NCI-H226 (cell line): ENCODE measurements around the gene DCBLD1.
A peak's percentile ranks its signal among the peaks of the same experiment; 100 is the strongest.

Experiments used
- DNase-seq: peaks from one replicate; pipeline ENCODE4 v3.0.0-alpha.2; 2015

The DCBLD1 gene

DNA sequence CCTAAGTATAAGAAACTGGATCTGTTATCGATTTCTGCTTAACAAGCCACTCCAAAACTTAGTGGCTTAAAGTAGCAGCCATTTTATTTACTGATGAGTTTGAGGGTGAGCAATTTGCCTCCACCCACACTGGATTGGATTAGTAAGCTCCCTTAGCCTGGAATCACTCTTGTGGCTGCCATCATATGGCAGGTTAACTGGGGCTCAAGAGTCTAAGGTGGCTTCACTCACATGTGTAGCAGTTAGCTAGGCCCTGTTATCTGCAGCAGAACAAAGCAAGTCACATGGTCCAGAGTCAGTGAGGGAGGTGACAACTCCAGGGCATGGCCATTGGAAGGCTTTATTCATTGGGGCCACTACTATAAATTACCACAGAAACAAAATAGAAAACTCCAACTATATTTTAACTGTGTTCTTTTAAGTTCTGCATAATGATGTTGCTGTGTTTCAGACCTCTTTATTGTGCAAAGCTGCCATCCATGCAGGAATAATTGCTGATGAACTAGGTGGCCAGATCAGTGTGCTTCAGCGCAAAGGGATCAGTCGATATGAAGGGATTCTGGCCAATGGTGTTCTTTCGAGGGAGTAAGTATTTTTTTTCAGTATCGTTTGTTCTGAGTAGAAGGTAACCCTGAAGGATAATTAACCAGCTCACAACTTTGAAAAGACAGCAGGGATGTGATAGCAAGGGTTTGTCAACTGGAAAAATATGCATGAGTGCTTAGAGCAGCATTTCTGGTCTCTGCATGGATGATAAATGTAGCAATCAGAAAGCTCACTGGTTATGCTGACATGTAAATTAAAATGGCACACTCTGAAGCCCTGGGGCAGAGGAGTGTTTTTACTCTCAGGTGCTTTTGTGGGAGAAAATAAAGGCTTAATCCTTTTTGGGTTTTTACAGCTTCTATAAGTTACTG, 49.6 kb downstream of the DCBLD1 start:
- DNase-seq: no peak

- DNase-seq: no peak
These were observed 51.3 kb downstream of the DCBLD1 start for GRCh38 chr6:117533775-117534174.

- no peak for DNase-seq
These were observed 52.5 kb downstream of the DCBLD1 start for GRCh38 chr6:117534974-117535373.

DNA sequence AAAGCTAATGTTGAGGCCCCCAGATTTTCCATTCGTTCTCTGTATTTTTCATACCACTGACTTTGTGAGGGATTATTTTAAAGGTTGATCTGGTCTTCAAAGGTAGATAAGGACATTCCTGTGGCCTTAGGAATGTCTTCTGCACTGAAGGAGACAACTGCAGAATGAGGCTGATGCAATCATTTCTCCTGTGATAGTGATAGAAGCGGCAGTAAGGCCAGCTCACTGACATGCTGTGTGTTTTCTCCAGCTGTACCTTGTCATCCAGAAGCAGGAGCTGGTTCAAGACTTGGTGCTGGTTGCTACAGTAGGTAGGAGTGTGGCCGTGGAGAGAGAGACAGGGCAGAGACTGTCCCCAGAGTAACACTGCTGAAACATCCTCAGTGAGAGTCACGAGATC, 53.8 kb downstream of the DCBLD1 start:
- DNase-seq: peak; percentile 78

DNA sequence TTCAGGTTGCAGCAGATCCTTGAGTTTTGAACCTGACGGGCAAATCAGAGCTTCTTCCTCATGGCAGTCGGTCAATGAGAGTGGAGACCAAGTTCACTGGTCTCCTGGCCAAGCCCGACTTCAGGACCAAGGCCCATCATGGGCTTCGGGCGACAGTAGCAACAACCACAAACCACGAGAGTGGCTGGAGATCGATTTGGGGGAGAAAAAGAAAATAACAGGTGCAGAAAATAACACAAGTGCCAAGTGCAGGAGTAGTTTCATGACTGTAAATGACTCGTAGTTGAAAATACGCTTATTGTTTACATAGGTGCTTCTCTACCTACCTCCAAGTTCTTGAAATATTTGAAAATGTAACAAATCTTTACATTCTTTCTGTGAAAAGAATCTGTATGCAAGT, 56.1 kb downstream of the DCBLD1 start:
- no peak for DNase-seq

DNA sequence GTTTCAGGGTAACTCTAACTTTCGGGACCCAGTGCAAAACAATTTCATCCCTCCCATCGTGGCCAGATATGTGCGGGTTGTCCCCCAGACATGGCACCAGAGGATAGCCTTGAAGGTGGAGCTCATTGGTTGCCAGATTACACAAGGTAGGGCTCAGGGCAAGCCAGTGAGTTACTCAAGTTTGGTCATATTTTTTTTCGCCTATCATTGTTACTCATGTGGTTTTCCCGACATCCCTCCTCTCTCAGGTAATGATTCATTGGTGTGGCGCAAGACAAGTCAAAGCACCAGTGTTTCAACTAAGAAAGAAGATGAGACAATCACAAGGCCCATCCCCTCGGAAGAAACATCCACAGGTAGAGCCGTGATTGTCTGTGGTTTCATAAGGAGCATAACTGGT, 58.2 kb downstream of the DCBLD1 start:
- peak; percentile 88 for DNase-seq

GRCh38 chr6:117542493-117542892, 60.0 kb downstream of the DCBLD1 start:
- no peak for DNase-seq

DNA sequence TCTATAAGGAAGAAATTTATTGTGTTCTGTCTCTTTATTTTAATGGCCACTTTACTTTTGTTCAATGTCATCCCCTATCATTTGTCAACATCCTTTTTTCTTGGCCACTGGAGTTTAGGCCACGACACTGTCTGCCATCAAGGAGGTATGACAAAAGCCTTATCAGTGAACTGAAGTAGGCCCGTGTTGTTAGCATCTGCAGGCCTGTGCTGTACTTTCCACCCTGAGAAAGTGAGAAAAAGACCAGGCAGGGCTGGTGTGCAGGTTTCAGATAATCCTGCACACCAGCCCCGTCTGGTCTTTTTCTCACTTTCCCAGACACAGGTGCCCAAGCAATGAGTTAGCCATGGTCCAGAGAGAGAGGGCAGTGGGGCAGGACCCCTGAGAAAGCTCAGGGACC, 62.2 kb downstream of the DCBLD1 start:
- DNase-seq: no peak

DNA sequence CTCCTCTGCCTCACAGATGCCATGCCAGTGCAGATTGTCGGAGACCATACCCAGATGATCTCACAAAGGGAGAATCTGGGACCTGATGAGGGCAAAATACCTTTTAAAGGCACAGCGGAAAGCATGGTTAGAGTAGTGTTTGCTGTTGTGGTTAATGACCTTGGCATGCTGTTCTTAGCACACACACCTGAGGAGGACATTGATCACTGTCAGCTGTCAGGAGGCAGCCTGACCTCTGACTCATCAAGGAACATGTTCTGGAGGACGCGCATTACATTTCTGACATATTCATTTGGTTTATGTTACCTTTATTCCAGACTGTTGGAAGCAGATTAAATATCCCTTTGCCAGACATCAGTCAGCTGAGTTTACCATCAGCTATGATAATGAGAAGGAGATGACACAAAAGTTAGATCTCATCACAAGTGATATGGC, 62.7 kb downstream of the DCBLD1 start:
- DNase-seq: peak; percentile 59

- no peak for DNase-seq
These were observed 64.2 kb downstream of the DCBLD1 start for GRCh38 chr6:117546674-117547073.

GRCh38 chr6:117547688-117548621, 65.5 kb downstream of the DCBLD1 start:
- DNase-seq: no peak

- peak; percentile 79 for DNase-seq
These were observed 66.4 kb downstream of the DCBLD1 start for GRCh38 chr6:117548797-117549301.

- no peak for DNase-seq
These were observed 67.1 kb downstream of the DCBLD1 start for GRCh38 chr6:117549611-117550010.

- DNase-seq: no peak
These were observed 67.7 kb downstream of the DCBLD1 start for GRCh38 chr6:117550078-117550600.

DNA sequence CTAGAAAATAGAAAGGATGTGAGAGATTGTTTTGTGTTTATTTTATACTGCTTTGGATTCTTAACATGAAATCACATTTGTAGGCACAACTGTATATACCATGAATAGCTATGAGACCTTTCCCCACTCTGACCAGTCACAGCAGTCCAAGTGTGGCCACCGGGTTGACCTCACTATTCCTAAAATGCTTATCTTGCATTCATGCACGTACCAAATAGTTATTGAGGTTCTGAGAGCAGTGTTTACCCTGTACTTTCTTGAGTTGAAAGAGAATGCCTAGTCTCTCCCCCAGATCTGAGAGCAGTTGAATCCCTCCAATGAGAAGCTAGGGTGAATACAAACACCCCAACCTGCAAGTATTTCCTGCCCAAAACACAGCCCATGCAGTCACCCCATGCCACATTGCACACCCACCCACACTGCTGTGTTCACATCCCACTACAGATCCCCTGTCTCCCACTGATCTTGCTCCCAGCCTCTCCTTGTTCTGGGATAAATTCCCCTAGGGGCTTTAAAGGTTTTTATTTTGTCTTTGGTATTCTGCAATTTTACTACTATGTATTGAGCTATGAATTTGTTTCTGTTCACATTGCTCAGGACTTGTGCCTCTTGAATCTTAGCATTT, 68.3 kb downstream of the DCBLD1 start:
- DNase-seq: no peak

GRCh38 chr6:117552618-117553017, 70.1 kb downstream of the DCBLD1 start:
- DNase-seq: peak; percentile 48

GRCh38 chr6:117553142-117553541, 70.7 kb downstream of the DCBLD1 start:
- DNase-seq: no peak

- DNase-seq: no peak
These were observed 72.9 kb downstream of the DCBLD1 start for GRCh38 chr6:117555262-117555849.

DNA sequence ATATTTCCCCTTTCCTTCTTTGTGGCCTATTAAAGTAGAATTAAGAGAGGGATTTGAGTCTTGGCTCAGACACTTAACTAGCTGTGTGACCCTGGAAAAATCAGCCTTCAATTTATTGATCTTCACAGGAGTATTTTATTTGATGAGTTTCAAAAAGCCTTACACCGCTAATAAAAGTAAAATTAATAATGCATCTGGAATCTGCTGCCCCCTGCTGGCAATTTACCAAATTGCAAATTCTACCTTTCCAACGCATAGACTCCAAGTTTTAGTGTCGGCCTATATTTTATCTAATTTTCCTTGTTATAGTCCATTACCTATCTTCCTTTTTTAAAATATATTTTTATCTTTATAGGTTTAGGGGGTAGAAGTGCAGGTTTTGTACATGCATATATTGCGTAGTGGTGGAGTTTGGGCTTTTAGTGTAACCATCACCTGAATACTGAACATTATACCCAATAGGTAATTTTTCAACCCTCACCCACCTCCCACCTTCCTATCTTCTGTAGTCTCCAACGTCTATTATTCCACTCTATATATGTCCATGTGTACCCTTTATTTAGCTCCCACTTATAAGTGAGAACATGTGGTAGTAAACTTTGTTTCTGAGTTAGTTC, 73.5 kb downstream of the DCBLD1 start:
- no peak for DNase-seq

DNA sequence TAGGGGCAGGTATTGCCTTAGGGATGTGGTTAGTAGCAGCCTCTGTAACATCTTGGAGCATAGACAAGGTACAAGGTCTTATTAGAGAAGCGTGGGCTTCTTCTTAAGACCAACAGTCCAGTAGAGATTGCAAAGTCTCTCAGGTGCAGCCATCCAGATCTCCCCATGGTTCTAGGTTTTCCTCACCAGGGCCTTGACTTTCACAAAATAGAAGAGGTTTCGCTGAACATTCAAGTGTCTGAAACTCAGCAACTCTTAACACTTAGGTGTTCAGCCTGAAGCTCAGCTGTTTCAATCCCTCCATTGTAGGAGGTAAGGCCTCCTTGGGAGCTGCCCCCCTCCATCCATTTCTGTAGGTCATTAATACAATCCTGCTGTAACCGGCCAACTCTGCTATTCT, 75.5 kb downstream of the DCBLD1 start:
- no peak for DNase-seq

GRCh38 chr6:117558818-117559217, 76.3 kb downstream of the DCBLD1 start:
- DNase-seq: no peak

DNA sequence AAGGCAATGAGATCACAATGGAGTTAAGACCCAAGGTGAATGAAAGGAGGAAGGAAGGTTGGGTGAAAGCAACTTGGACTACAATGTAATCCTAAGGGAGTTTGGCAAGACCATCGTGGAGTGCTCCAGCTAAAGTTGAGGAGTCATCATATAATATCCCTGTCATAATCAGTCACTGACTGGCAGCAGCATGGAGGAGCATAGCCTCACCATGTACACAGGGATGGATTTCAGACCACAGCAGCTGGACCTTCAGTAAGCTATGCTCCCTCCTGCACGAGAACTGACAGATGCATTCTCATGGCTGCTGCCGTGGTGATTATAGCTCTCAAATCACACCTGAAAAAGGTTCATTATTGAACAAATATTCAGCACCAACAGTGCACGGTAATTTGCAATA, 76.8 kb downstream of the DCBLD1 start:
- no peak for DNase-seq
